ENCODE measurements around the gene ZC3H14. TPM values are rescaled to one million over a fixed set of nuclear protein-coding genes. Genes with fewer than 3 reads are reported as not detected.

Gene ZC3H14
- total RNA-seq, 5 donors from 2014 or later (not counting 1 experiment from before 2014, with no cell fraction given) = 32.2 to 50.6 (median 40.1) TPM

GRCh38 chr14:88631091-88631490, 68.3 kb downstream of the ZC3H14 start:
- CTCF ChIA-PET = no interaction called here

GRCh38 chr14:88632512-88632911, 69.7 kb downstream of the ZC3H14 start:
- ChIA-PET CTCF (no interaction called here), POLR2A (no interaction called here)
- no peak overlapping the region for H3K27ac Mint-ChIP-seq
- H3K27me3 ChIP-seq (replicated peaks in 1 of 2; ENCODE audit: control insufficient read depth in 2 of 2, extremely low read depth in 1 of 2, insufficient read depth in 2 of 2, low read length in 1 of 2) = no peaks in the 10 kb centered on the region
- no peak for ATAC-seq (replicated peaks in 1 of 4)
- H3K4me1 ChIP-seq (ENCODE audit: control insufficient read depth in 1 of 2, extremely low read depth in 1 of 2, insufficient read depth in 2 of 2, low read length in 2 of 2) = no peaks in the 10 kb centered on the region
- no peak overlapping the region for H3K4me3 ChIP-seq (ENCODE audit: control insufficient read depth in 1 of 2, extremely low read depth in 1 of 2, low read length in 1 of 2)
- H3K27me3 Mint-ChIP-seq = no peaks in the 10 kb centered on the region
- no peak for DNase-seq
- no CpG with 5 or more reads among the region's 2 CpGs for WGBS (ENCODE audit: insufficient coverage)
- H3K4me3 Mint-ChIP-seq = no peak overlapping the region
- no peak overlapping the region for H3K27ac ChIP-seq (ENCODE audit: low read length)
- no peaks in the 10 kb centered on the region for H3K9me3 Mint-ChIP-seq
- no peaks in the 10 kb centered on the region for H3K9me3 ChIP-seq
- no peaks in the 10 kb centered on the region for H3K4me1 Mint-ChIP-seq
- peaks cover 23% of the 10 kb centered on the region for H3K36me3 Mint-ChIP-seq
- H3K36me3 ChIP-seq (ENCODE audit: control insufficient read depth in 2 of 2, extremely low read depth in 1 of 2, insufficient read depth in 1 of 2, low read length in 1 of 2) = no peaks in the 10 kb centered on the region

More at GRCh38 chr14:88631091-88631490, 68.3 kb downstream of the ZC3H14 start:
- no peak for DNase-seq
- H3K4me1 Mint-ChIP-seq = no peaks in the 10 kb centered on the region
- H3K27ac Mint-ChIP-seq = no peak overlapping the region
- Histone ChIP-seq H3K27ac (ENCODE audit: low read length) (no peak overlapping the region), H3K4me3 (ENCODE audit: control insufficient read depth in 1 of 2, extremely low read depth in 1 of 2, low read length in 1 of 2) (no peak overlapping the region), H3K27me3 (replicated peaks in 1 of 2; ENCODE audit: control insufficient read depth in 2 of 2, extremely low read depth in 1 of 2, insufficient read depth in 2 of 2, low read length in 1 of 2) (no peaks in the 10 kb centered on the region), H3K4me1 (ENCODE audit: control insufficient read depth in 1 of 2, extremely low read depth in 1 of 2, insufficient read depth in 2 of 2, low read length in 2 of 2) (no peaks in the 10 kb centered on the region), H3K36me3 (ENCODE audit: control insufficient read depth in 2 of 2, extremely low read depth in 1 of 2, insufficient read depth in 1 of 2, low read length in 1 of 2) (no peaks in the 10 kb centered on the region), H3K9me3 (no peaks in the 10 kb centered on the region)
- no peak overlapping the region for H3K4me3 Mint-ChIP-seq
- no peak for ATAC-seq (replicated peaks in 1 of 4)
- peaks cover 19% of the 10 kb centered on the region for H3K36me3 Mint-ChIP-seq
- whole genome bisulfite sequencing (ENCODE audit: insufficient coverage) = no CpG with 5 or more reads among the region's 3 CpGs
- no peaks in the 10 kb centered on the region for H3K9me3 Mint-ChIP-seq
- POLR2A ChIA-PET = no interaction called here
- no peaks in the 10 kb centered on the region for H3K27me3 Mint-ChIP-seq

- ATAC-seq (replicated peaks in 1 of 4) (no peak), DNase-seq (no peak)
- Mint-ChIP-seq H3K9me3 (peaks cover 0 to 20% (median 20%) of the 10 kb centered on the region in 3 donors), H3K4me1 (no peaks in the 10 kb centered on the region), H3K4me3 (no peak overlapping the region), H3K36me3 (peaks cover 55% of the 10 kb centered on the region), H3K27ac (no peak overlapping the region), H3K27me3 (no peaks in the 10 kb centered on the region)
- WGBS (ENCODE audit: insufficient coverage) = no CpG with 5 or more reads among the region's 1 CpG
- Histone ChIP-seq H3K27me3 (replicated peaks in 1 of 2; ENCODE audit: control insufficient read depth in 2 of 2, extremely low read depth in 1 of 2, insufficient read depth in 2 of 2, low read length in 1 of 2) (no peaks in the 10 kb centered on the region), H3K4me1 (ENCODE audit: control insufficient read depth in 1 of 2, extremely low read depth in 1 of 2, insufficient read depth in 2 of 2, low read length in 2 of 2) (no peaks in the 10 kb centered on the region), H3K4me3 (ENCODE audit: control insufficient read depth in 1 of 2, extremely low read depth in 1 of 2, low read length in 1 of 2) (no peak overlapping the region), H3K9me3 (peaks cover 2% of the 10 kb centered on the region), H3K27ac (ENCODE audit: low read length) (no peak overlapping the region), H3K36me3 (ENCODE audit: control insufficient read depth in 2 of 2, extremely low read depth in 1 of 2, insufficient read depth in 1 of 2, low read length in 1 of 2) (no peaks in the 10 kb centered on the region)
- ChIA-PET POLR2A (no interaction called here), CTCF (no interaction called here)
These were observed 76.4 kb downstream of the ZC3H14 start for GRCh38 chr14:88639221-88639620.

- no peaks in the 10 kb centered on the region for H3K4me1 Mint-ChIP-seq
- ATAC-seq (replicated peaks in 1 of 4) (no peak), DNase-seq (no peak)
- H3K4me3 ChIP-seq (ENCODE audit: control insufficient read depth in 1 of 2, extremely low read depth in 1 of 2, low read length in 1 of 2) = no peak overlapping the region
- no peaks in the 10 kb centered on the region for H3K36me3 ChIP-seq (ENCODE audit: control insufficient read depth in 2 of 2, extremely low read depth in 1 of 2, insufficient read depth in 1 of 2, low read length in 1 of 2)
- no peaks in the 10 kb centered on the region for H3K27me3 Mint-ChIP-seq
- ChIA-PET CTCF (no interaction called here), POLR2A (no interaction called here)
- H3K27me3 ChIP-seq (replicated peaks in 1 of 2; ENCODE audit: control insufficient read depth in 2 of 2, extremely low read depth in 1 of 2, insufficient read depth in 2 of 2, low read length in 1 of 2) = no peaks in the 10 kb centered on the region
- 97% methylated on average over 3 of the region's 5 CpGs for whole genome bisulfite sequencing (ENCODE audit: insufficient coverage)
- no peak overlapping the region for H3K4me3 Mint-ChIP-seq
- H3K36me3 Mint-ChIP-seq = peaks cover 30% of the 10 kb centered on the region
- no peaks in the 10 kb centered on the region for H3K4me1 ChIP-seq (ENCODE audit: control insufficient read depth in 1 of 2, extremely low read depth in 1 of 2, insufficient read depth in 2 of 2, low read length in 2 of 2)
- peaks cover 0 to 13% (median 6%) of the 10 kb centered on the region in 3 donors for H3K9me3 Mint-ChIP-seq
- H3K27ac Mint-ChIP-seq = no peak overlapping the region
- H3K9me3 ChIP-seq = no peaks in the 10 kb centered on the region
- no peak overlapping the region for H3K27ac ChIP-seq (ENCODE audit: low read length)
These were observed 97.2 kb downstream of the ZC3H14 start for GRCh38 chr14:88660056-88660455.

- peak in 32 of 35 experiments; percentile 5 to 78 (median 22) for DNase-seq
- Mint-ChIP-seq H3K27ac (peak overlapping the region in 1 of 2 donors; percentile 41), H3K4me3 (no peak overlapping the region), H3K4me1 (peaks cover 0 to 6% (median 3%) of the 10 kb centered on the region in 3 donors), H3K27me3 (peaks cover 0 to 1% of the 10 kb centered on the region in 2 donors), H3K9me3 (peaks cover 5 to 13% (median 9%) of the 10 kb centered on the region in 3 donors), H3K36me3 (peaks cover 13% of the 10 kb centered on the region)
- H3K9me3 ChIP-seq = no peaks in the 10 kb centered on the region
- ChIA-PET CTCF (interaction anchor here (0.6 to 2.7 kb wide), 11 partner anchors 10 to 352 kb away, joined by 3 to 19 read pairs (median 6); no protein-coding TSS in a partner anchor), POLR2A (no interaction called here)
- peaks cover 0 to 2% of the 10 kb centered on the region in 2 donors for H3K36me3 ChIP-seq (ENCODE audit: control insufficient read depth in 2 of 2, extremely low read depth in 1 of 2, insufficient read depth in 1 of 2, low read length in 1 of 2)
- no peak overlapping the region for H3K27ac ChIP-seq (ENCODE audit: low read length)
- no peak overlapping the region for H3K4me3 ChIP-seq (ENCODE audit: control insufficient read depth in 1 of 2, extremely low read depth in 1 of 2, low read length in 1 of 2)
- WGBS (ENCODE audit: insufficient coverage) = 94% methylated on average over 2 of the region's 4 CpGs
- peaks cover 0 to 3% of the 10 kb centered on the region in 2 experiments for H3K4me1 ChIP-seq (ENCODE audit: control insufficient read depth in 1 of 2, extremely low read depth in 1 of 2, insufficient read depth in 2 of 2, low read length in 2 of 2)
- no peaks in the 10 kb centered on the region for H3K27me3 ChIP-seq (replicated peaks in 1 of 2; ENCODE audit: control insufficient read depth in 2 of 2, extremely low read depth in 1 of 2, insufficient read depth in 2 of 2, low read length in 1 of 2)
- ATAC-seq (replicated peaks in 1 of 4) = peak; percentile 39 to 74 (median 66)
These were observed 104.9 kb downstream of the ZC3H14 start for GRCh38 chr14:88667555-88668273.

- Mint-ChIP-seq H3K36me3 (peaks cover 22% of the 10 kb centered on the region), H3K4me3 (no peak overlapping the region), H3K27ac (peak overlapping the region in 1 of 2 donors; percentile 41), H3K9me3 (peaks cover 5 to 13% (median 9%) of the 10 kb centered on the region in 3 donors), H3K27me3 (peaks cover 0 to 1% of the 10 kb centered on the region in 2 donors), H3K4me1 (peaks cover 0 to 6% (median 3%) of the 10 kb centered on the region in 3 donors)
- Histone ChIP-seq H3K27ac (ENCODE audit: low read length) (no peak overlapping the region), H3K36me3 (ENCODE audit: control insufficient read depth in 2 of 2, extremely low read depth in 1 of 2, insufficient read depth in 1 of 2, low read length in 1 of 2) (peaks cover 0 to 2% of the 10 kb centered on the region in 2 donors), H3K4me3 (ENCODE audit: control insufficient read depth in 1 of 2, extremely low read depth in 1 of 2, low read length in 1 of 2) (no peak overlapping the region), H3K27me3 (replicated peaks in 1 of 2; ENCODE audit: control insufficient read depth in 2 of 2, extremely low read depth in 1 of 2, insufficient read depth in 2 of 2, low read length in 1 of 2) (no peaks in the 10 kb centered on the region), H3K4me1 (ENCODE audit: control insufficient read depth in 1 of 2, extremely low read depth in 1 of 2, insufficient read depth in 2 of 2, low read length in 2 of 2) (peaks cover 0 to 3% of the 10 kb centered on the region in 2 experiments), H3K9me3 (no peaks in the 10 kb centered on the region)
- POLR2A ChIA-PET = no interaction called here
- CTCF ChIA-PET = interaction anchor here (1.0 to 2.0 kb wide), 3 partner anchors 9 to 199 kb away, joined by 3 to 8 read pairs (median 6); no protein-coding TSS in a partner anchor
- ATAC-seq (replicated peaks in 1 of 4) (no peak), DNase-seq (no peak)
- WGBS (ENCODE audit: insufficient coverage) = 81% methylated on average over 3 of the region's 3 CpGs
These were observed 105.7 kb downstream of the ZC3H14 start for GRCh38 chr14:88668448-88669116.

All from T-cell (primary cell).